Colonic mucosa (tissue), 4 donors: ENCODE results near the gene CHCHD3. TPM values are rescaled to one million over a fixed set of nuclear protein-coding genes. Genes with fewer than 3 reads are reported as not detected.

Experiments
- DNase-seq: peaks from one replicate; pipeline ENCODE4 v3.0.0-alpha.2; 2020
- H3K27ac ChIP-seq: fragments of 200-600 bp; one replicate; pipeline ENCODE4 v1.8.0; 2021
- H3K27me3 ChIP-seq: fragments of 200-600 bp; one replicate; pipeline ENCODE4 v1.8.0; 2021
- H3K36me3 ChIP-seq: fragments of 200-600 bp; one replicate; pipeline ENCODE4 v1.8.0; 2021
- H3K4me1 ChIP-seq: fragments of 200-600 bp; one replicate; pipeline ENCODE4 v1.8.0; 2021; ENCODE audit warnings: mild to moderate bottlenecking
- H3K4me3 ChIP-seq: fragments of 200-600 bp; one replicate; pipeline ENCODE4 v1.8.0; 2021
- H3K9ac ChIP-seq, 2 donors: one replicate each; pipeline ENCODE4 v1.7.0; 2013; ENCODE audit warnings: control low read depth in 2 of 2, low read depth in 2 of 2, low read length in 2 of 2
- H3K9me3 ChIP-seq: fragments of 200-600 bp; one replicate; pipeline ENCODE4 v1.8.0; 2021
- intact Hi-C: fragments of 100-400 bp; cut with DNase I; formaldehyde crosslinking; loops from one replicate; pipeline ENCODE4 v1.14.1; 2022
- total RNA-seq, 2 donors: library from RNA; stranded (reverse); fragmentation: NEBNext Ultra II Directional in 1 of 2; extraction: Animal tissue kit (Norgen Biotek cat#: 25700) in 1 of 2; gene quantifications; one replicate each; pipeline ENCODE4 v1.2.1, GENCODE V29; 2021
- TF ChIP-seq, protein P1 (sequence below): fragments of 200-600 bp; IDR thresholded peaks from one replicate; pipeline ENCODE4 v1.8.0; 2022; ENCODE audit warnings: antibody characterized with exemption, mild to moderate bottlenecking
- donor health status: healthy.
- donor health status: DM: no; HTN: no; CAD: no.
- donor health status: DM: no; HTN: no; CAD: no.

Gene CHCHD3
- total RNA-seq, 2 donors from 2014 or later: 81.5 to 112 TPM

DNA sequence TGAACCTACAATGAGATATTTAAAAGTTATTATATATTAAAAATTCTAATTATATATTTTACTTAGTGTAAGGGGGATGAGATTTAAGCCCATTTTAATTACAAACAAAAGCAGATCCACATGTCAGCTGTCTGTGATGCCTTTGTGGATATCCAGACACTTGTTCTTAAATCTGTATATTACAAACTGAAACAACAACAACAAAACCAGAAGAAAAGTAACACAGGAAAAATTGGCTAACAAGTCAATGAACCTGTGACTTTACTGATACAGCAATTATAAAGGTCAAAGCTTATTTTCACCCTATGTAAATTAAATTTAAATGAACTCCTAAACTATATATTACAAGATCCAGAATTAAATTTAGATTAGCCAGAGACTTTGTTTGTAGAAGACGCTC is 222.7 kb downstream of the CHCHD3 start:
- H3K36me3 ChIP-seq: no peaks in the 10 kb centered on the region

GRCh38 chr7:132858760-132859159 is 223.1 kb downstream of the CHCHD3 start:
- no peak overlapping the region for H3K4me3 ChIP-seq
- H3K27ac ChIP-seq: no peak overlapping the region
- TF ChIP-seq, protein P1, sequence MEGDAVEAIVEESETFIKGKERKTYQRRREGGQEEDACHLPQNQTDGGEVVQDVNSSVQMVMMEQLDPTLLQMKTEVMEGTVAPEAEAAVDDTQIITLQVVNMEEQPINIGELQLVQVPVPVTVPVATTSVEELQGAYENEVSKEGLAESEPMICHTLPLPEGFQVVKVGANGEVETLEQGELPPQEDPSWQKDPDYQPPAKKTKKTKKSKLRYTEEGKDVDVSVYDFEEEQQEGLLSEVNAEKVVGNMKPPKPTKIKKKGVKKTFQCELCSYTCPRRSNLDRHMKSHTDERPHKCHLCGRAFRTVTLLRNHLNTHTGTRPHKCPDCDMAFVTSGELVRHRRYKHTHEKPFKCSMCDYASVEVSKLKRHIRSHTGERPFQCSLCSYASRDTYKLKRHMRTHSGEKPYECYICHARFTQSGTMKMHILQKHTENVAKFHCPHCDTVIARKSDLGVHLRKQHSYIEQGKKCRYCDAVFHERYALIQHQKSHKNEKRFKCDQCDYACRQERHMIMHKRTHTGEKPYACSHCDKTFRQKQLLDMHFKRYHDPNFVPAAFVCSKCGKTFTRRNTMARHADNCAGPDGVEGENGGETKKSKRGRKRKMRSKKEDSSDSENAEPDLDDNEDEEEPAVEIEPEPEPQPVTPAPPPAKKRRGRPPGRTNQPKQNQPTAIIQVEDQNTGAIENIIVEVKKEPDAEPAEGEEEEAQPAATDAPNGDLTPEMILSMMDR: no peak
- intact Hi-C loops: no loop called here
- no peaks in the 10 kb centered on the region for H3K9me3 ChIP-seq
- H3K36me3 ChIP-seq: no peaks in the 10 kb centered on the region
- H3K4me1 ChIP-seq: no peaks in the 10 kb centered on the region
- no peak overlapping the region for H3K9ac ChIP-seq
- no peak for DNase-seq
- no peaks in the 10 kb centered on the region for H3K27me3 ChIP-seq

More for the DNA sequence above, 222.7 kb downstream of the CHCHD3 start:
- Histone ChIP-seq H3K4me3 (no peak overlapping the region), H3K9ac (no peak overlapping the region), H3K27ac (no peak overlapping the region), H3K4me1 (no peaks in the 10 kb centered on the region), H3K27me3 (no peaks in the 10 kb centered on the region), H3K9me3 (no peaks in the 10 kb centered on the region)
- intact Hi-C loops: no loop called here
- no peak for DNase-seq
- TF ChIP-seq, protein P1: no peak

GRCh38 chr7:132858251-132858650 is 223.6 kb downstream of the CHCHD3 start:
- TF ChIP-seq, protein P1: no peak
- H3K27ac ChIP-seq: no peak overlapping the region
- H3K36me3 ChIP-seq: no peaks in the 10 kb centered on the region
- H3K4me3 ChIP-seq: no peak overlapping the region
- DNase-seq: no peak
- intact Hi-C loops: no loop called here
- no peaks in the 10 kb centered on the region for H3K27me3 ChIP-seq
- no peaks in the 10 kb centered on the region for H3K9me3 ChIP-seq
- H3K4me1 ChIP-seq: no peaks in the 10 kb centered on the region
- no peak overlapping the region for H3K9ac ChIP-seq

GRCh38 chr7:132857703-132858102 is 224.2 kb downstream of the CHCHD3 start:
- no peak for DNase-seq
- Histone ChIP-seq H3K4me1 (no peaks in the 10 kb centered on the region), H3K9me3 (no peaks in the 10 kb centered on the region), H3K27ac (no peak overlapping the region), H3K4me3 (no peak overlapping the region), H3K27me3 (no peaks in the 10 kb centered on the region), H3K9ac (no peak overlapping the region), H3K36me3 (no peaks in the 10 kb centered on the region)
- intact Hi-C loops: no loop called here
- TF ChIP-seq, protein P1: no peak

DNA sequence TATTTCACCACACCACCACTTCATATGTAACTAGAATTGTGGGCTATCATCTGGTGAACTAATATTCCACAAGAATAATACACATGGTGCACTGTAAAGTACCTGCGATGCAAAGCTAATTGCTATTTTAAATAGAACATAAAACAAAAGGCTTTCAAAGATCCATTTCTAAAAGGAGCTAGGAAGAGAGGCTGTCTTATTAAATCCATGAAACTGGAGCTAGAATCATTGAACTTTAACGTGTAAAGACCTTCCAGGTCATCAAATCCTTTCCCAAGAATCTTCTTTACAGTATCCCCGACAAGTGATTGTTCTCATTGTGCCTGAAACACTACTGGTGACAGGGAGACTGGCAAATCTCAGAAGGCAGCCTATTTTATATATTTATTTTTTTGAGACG is 224.9 kb downstream of the CHCHD3 start:
- TF ChIP-seq, protein P1: no peak
- H3K9me3 ChIP-seq: no peaks in the 10 kb centered on the region
- H3K27me3 ChIP-seq: no peaks in the 10 kb centered on the region
- H3K4me1 ChIP-seq: no peaks in the 10 kb centered on the region
- H3K4me3 ChIP-seq: no peak overlapping the region
- DNase-seq: no peak
- H3K9ac ChIP-seq: no peak overlapping the region
- intact Hi-C loops: no loop called here
- no peaks in the 10 kb centered on the region for H3K36me3 ChIP-seq
- H3K27ac ChIP-seq: no peak overlapping the region

DNA sequence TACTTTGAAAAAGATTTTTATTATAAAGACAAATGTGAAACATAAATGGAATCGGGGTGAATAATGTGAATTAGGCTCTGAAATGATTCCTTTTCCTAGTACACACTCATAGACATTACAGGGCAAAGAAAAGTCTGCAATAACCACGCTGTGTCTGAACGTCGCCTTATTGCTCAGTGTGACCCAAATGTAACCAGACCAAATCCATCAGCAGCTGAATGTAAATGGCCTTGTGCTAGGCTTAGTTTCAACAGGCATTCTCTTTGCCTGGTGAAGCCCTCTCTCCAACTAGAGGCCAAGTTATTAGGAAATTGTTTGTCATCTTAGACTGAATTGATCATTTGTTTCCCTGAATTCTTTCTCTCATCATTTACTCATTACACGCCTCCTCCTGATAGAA is 225.5 kb downstream of the CHCHD3 start:
- Histone ChIP-seq H3K4me3 (no peak overlapping the region), H3K9ac (no peak overlapping the region), H3K4me1 (no peaks in the 10 kb centered on the region), H3K9me3 (no peaks in the 10 kb centered on the region), H3K27ac (no peak overlapping the region), H3K36me3 (no peaks in the 10 kb centered on the region), H3K27me3 (no peaks in the 10 kb centered on the region)
- TF ChIP-seq, protein P1: no peak
- intact Hi-C loops: no loop called here
- no peak for DNase-seq
